Heart left ventricle (tissue), 16 donors: ENCODE data around the gene CCDC71L. TPM values are rescaled to one million over a fixed set of nuclear protein-coding genes. Genes with fewer than 3 reads are reported as not detected.
"Not testable (repeated sequence)": the region's sequence is repeated elsewhere in the genome, so short reads cannot be mapped to it uniquely, and the experiment has no call there.

Experiments
- ATAC-seq, 4 donors: fragments of 200-7000 bp; cut with Tn5 transposase; one replicate each; pipeline ENCODE4 v1.9.1; 2020 to 2022; ENCODE audit warnings: moderate library complexity in 4 of 4, mild to moderate bottlenecking in 3 of 4, moderate number of reproducible peaks in 1 of 4
- DNase-seq, 5 donors: peaks; one replicate each; pipeline ENCODE4 v3.0.0-alpha.2; 2020
- H3K27ac ChIP-seq, 12 donors: fragments of 200-600 bp; sonication (generic) in 4 of 12; one replicate each; pipeline versions ENCODE4 v1.5.0 to v1.8.0; 2016 to 2022; ENCODE audit warnings: mild to moderate bottlenecking in 2 of 12
- H3K27me3 ChIP-seq, 9 donors: fragments of 200-600 bp; sonication (generic) in 2 of 9; one replicate each; pipeline versions ENCODE4 v1.5.1 to v1.8.0; 2016 to 2022; ENCODE audit warnings: mild to moderate bottlenecking in 3 of 9
- H3K36me3 ChIP-seq, 9 donors: fragments of 200-600 bp; sonication (generic) in 2 of 9; one replicate each; pipeline versions ENCODE4 v1.5.0 to v1.8.0; 2018 to 2022; ENCODE audit warnings: mild to moderate bottlenecking in 2 of 9
- H3K4me1 ChIP-seq, 12 donors: fragments of 200-600 bp; sonication (generic) in 4 of 12; one replicate each; pipeline versions ENCODE4 v1.5.0 to v1.8.0; 2016 to 2022; ENCODE audit warnings: mild to moderate bottlenecking in 3 of 12
- H3K4me3 ChIP-seq, 12 donors: fragments of 200-600 bp; sonication (generic) in 4 of 12; one replicate each; pipeline versions ENCODE4 v1.5.0 to v1.8.0; 2017 to 2022; ENCODE audit warnings: mild to moderate bottlenecking in 9 of 12, moderate library complexity in 4 of 12
- H3K9me3 ChIP-seq, 12 donors: fragments of 200-600 bp; sonication (generic) in 4 of 12; one replicate each; pipeline versions ENCODE4 v1.5.0 to v1.8.0; 2016 to 2022; ENCODE audit warnings: mild to moderate bottlenecking in 1 of 12
- CTCF ChIP-seq, 12 donors: fragments of 200-600 bp; sonication (generic) in 4 of 12; IDR thresholded peaks; one replicate each; pipeline versions ENCODE4 v1.5.0 to v1.8.0; 2018 to 2022; ENCODE audit warnings: antibody characterized with exemption in 12 of 12, mild to moderate bottlenecking in 5 of 12
- POLR2A ChIP-seq, 2 donors: fragments of 450-650 bp; IDR thresholded peaks; one replicate each; pipeline ENCODE4 v1.6.1; 2017; ENCODE audit warnings: antibody characterized with exemption in 2 of 2, mild to moderate bottlenecking in 2 of 2, moderate library complexity in 2 of 2
- WGBS, 4 donors: extraction: QIAGEN DNeasy Blood & Tissue Kit in 2 of 4; methylation state at CpG; one replicate each; pipeline versions ENCODE4 v1.1.5 to v1.1.7; 2013 to 2018; 5-methylcytosine and 5-hydroxymethylcytosine counted together
- intact Hi-C, 10 donors: fragments of 100-400 bp; cut with DNase I; formaldehyde crosslinking; loops; one replicate each; pipeline versions ENCODE4 v1.11.1 to v1.14.2; 2022
- polyA plus RNA-seq, 2 donors: library from polyadenylated mRNA; stranded (reverse); fragments of 200-250 nt; gene quantifications; one replicate each; pipeline ENCODE4 v1.2.3, GENCODE V29; 2013
- total RNA-seq, 9 donors: library from RNA; depleted of rRNA in 2 of 9; stranded (reverse); fragments of >200 nt in 2 of 9; fragmentation: NEBNext Ultra II Directional in 3 of 9; extraction: Animal tissue kit (Norgen Biotek cat#: 25700) in 3 of 9; gene quantifications; one replicate each; pipeline versions ENCODE4 v1.1.0 to v1.2.4, GENCODE V29; 2016 to 2023
- donor health status: ischemic (EF 13 %, LVEDD 7.1; RV severe dilation, severe dysfunction).
- donor health status: healthy with polysubstance abuse.
- donor health status: DM: no; HTN: yes; CAD: no.
- donor health status: DM: no; HTN: no; CAD: no.
- donor health status: ischemic (EF 25% LVEDD 6.9; RV normal size, moderate dysfunction).
- donor health status: ischemic (EF 25% LVEDD 5.7; RV mildly dilated, moderate dysfunction).
- donor health status: healthy.
- donor health status: DM: yes; HTN: yes; CAD: no.
- donor health status: ischemic (EF 35%, LVEDD 5.7; RV mildly dilated, moderate dysfunction).
- donor health status: nonischemic (EF 11% LVEDD 7.7; RV severe dilation, severe dysfunction).
- donor health status: DM: yes; HTN: yes; CAD: no.
- donor health status: PGD.
- donor health status: ischemic (EF 29% LVEDD 5.4; RV normal size, mild dysfunction).
- donor health status: nonischemic (EF 23%, LVEDD 6.1; RV moderate dilation, normal function).

CCDC71L gene
- total and polyA plus RNA-seq, 11 donors, result 3.5 to 16.7 (median 6.9) TPM

- H3K27me3 ChIP-seq, result no peaks in the 10 kb centered on the region
- H3K4me3 ChIP-seq, result no peak overlapping the region
- whole genome bisulfite sequencing, 4 donors, result 65 to 83% (median 78%) methylated on average over 2 of the region's 2 CpGs
- intact Hi-C loops, result no loop called here
- ATAC-seq (no peak), DNase-seq (no peak)
- no peak overlapping the region for H3K27ac ChIP-seq
- peaks cover 0 to 9% (median 0%) of the 10 kb centered on the region in 12 donors for H3K4me1 ChIP-seq
- no peak for TF ChIP-seq CTCF (IDR thresholded peaks at IDR 0.05)
- no peak for TF ChIP-seq POLR2A (IDR thresholded peaks at IDR 0.05)
- no peaks in the 10 kb centered on the region for H3K36me3 ChIP-seq
- H3K9me3 ChIP-seq, result peaks cover 0 to 9% (median 0%) of the 10 kb centered on the region in 12 donors
Observed at GRCh38 chr7:106692450-106693051, 31.6 kb upstream of the CCDC71L start.

GRCh38 chr7:106688161-106688560 is 27.2 kb upstream of the CCDC71L start:
- H3K36me3 ChIP-seq, ATAC-seq, DNase-seq, intact Hi-C loops, H3K27ac ChIP-seq, H3K4me1 ChIP-seq, H3K4me3 ChIP-seq, H3K27me3 ChIP-seq: not testable (repeated sequence)
- WGBS, 4 donors, result 79 to 86% (median 84%) methylated on average over 2 of the region's 2 CpGs
- H3K9me3 ChIP-seq, result peaks cover 0 to 15% (median 0%) of the 10 kb centered on the region in 12 donors

- intact Hi-C loops, result no loop called here
- WGBS, 4 donors, result 83 to 91% (median 88%) methylated on average over 3 of the region's 3 CpGs
Observed at GRCh38 chr7:106683941-106684340, 23.0 kb upstream of the CCDC71L start.

GRCh38 chr7:106681815-106682495 is 21.0 kb upstream of the CCDC71L start:
- no peak for ATAC-seq
- Histone ChIP-seq H3K27me3 (no peaks in the 10 kb centered on the region), H3K36me3 (no peaks in the 10 kb centered on the region), H3K4me1 (peaks cover 0 to 7% (median 0%) of the 10 kb centered on the region in 12 donors), H3K9me3 (peaks cover 0 to 6% (median 0%) of the 10 kb centered on the region in 12 donors), H3K4me3 (no peak overlapping the region), H3K27ac (no peak overlapping the region)
- 61 to 71% (median 67%) methylated on average over 5 of the region's 5 CpGs for WGBS, 4 donors
- TF ChIP-seq POLR2A (IDR thresholded peaks at IDR 0.05) (no peak), CTCF (IDR thresholded peaks at IDR 0.05) (no peak)
- intact Hi-C loops, result no loop called here
- no peak for DNase-seq

More at GRCh38 chr7:106683941-106684340, 23.0 kb upstream of the CCDC71L start:
- H3K36me3 ChIP-seq, result no peaks in the 10 kb centered on the region
- no peak overlapping the region for H3K4me3 ChIP-seq
- no peak for DNase-seq
- ATAC-seq, result no peak
- TF ChIP-seq POLR2A (IDR thresholded peaks at IDR 0.05) (no peak), CTCF (IDR thresholded peaks at IDR 0.05) (no peak)
- H3K4me1 ChIP-seq, result peaks cover 0 to 7% (median 0%) of the 10 kb centered on the region in 12 donors
- no peak overlapping the region for H3K27ac ChIP-seq
- H3K9me3 ChIP-seq, result peaks cover 0 to 15% (median 0%) of the 10 kb centered on the region in 12 donors
- no peaks in the 10 kb centered on the region for H3K27me3 ChIP-seq
